Body of pancreas (tissue), 4 donors: ENCODE data around the gene LARP1B.

Experiments
- POLR2A ChIP-seq, 3 donors: fragments of 450-650 bp; IDR thresholded peaks; one replicate each; pipeline ENCODE4 v1.6.1; 2016; ENCODE audit warnings: antibody characterized with exemption in 3 of 3, mild to moderate bottlenecking in 2 of 3
- TF ChIP-seq, protein P1 (sequence below), 7 experiments: fragments of 450-650 bp in 4 of 7; fragments of 200-600 bp in 3 of 7; sonication (generic) in 3 of 7; IDR thresholded peaks; one replicate each; pipeline ENCODE4 v1.5.1; 2016 to 2019; ENCODE audit warnings: antibody characterized with exemption in 7 of 7

DNA sequence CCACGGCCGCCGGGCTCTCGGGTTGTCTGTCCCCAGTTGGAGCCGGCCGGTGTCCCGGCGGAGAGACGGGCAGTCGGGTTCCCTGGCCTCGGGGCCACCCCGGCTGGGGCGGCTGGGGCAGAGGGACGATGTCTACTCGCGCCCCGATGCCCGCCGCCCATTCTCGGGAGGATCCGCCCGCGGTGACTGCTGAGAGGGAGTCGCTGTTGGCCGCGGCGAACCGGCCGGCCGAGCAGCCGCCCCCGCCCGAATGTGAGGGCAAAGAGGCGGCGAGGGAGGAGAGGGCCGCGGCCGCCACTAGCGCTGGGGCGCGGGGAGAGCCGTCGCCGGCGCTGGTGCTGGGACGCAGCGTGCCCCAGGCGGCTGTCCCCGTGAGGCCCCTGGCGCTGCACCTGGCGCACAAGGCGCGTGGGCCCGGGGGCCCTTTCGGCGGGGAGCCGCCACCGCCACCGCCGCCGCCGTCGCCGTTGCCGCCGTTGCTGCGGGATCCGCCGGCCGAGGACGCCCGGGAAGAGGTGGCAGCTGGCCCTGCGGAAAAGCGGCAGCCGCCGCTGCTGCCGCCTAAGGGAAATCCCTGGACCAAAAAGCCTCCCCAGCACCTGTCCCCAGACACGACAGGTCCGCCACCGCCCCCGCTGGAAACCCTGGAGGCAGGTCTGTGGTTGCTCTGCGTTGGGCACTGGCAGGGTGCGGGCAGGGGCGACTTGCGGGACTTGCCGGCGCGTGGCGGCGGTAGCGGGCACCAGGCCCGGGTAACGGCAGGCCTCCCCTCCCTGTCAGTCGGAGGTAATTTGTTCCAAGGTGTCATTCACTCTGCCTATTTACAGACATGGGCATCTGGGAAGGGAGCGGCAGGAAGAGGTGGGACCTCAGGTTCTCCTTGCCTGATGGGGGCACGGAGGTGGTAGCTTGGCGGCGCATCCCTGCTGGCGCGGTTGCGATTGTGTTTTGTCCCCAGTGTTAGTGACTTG, 739 bp downstream of the LARP1B start:
- TF ChIP-seq, protein P1, sequence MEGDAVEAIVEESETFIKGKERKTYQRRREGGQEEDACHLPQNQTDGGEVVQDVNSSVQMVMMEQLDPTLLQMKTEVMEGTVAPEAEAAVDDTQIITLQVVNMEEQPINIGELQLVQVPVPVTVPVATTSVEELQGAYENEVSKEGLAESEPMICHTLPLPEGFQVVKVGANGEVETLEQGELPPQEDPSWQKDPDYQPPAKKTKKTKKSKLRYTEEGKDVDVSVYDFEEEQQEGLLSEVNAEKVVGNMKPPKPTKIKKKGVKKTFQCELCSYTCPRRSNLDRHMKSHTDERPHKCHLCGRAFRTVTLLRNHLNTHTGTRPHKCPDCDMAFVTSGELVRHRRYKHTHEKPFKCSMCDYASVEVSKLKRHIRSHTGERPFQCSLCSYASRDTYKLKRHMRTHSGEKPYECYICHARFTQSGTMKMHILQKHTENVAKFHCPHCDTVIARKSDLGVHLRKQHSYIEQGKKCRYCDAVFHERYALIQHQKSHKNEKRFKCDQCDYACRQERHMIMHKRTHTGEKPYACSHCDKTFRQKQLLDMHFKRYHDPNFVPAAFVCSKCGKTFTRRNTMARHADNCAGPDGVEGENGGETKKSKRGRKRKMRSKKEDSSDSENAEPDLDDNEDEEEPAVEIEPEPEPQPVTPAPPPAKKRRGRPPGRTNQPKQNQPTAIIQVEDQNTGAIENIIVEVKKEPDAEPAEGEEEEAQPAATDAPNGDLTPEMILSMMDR (IDR thresholded peaks at IDR 0.05): peak in 3 of 7 experiments; percentile 5 to 23 (median 16)
- peak; percentile 46 to 74 (median 72) for TF ChIP-seq POLR2A (IDR thresholded peaks at IDR 0.05)
